Esophagus muscularis mucosa (tissue), 3 donors: ENCODE data around the gene KLHL29.

ENCODE experiments used
- CTCF ChIP-seq, 3 experiments: fragments of 200-600 bp in 2 of 3; fragments of 450-650 bp in 1 of 3; sonication (generic) in 2 of 3; IDR thresholded peaks; one replicate each; pipeline ENCODE4 v1.5.1; 2017 to 2019; ENCODE audit warnings: antibody characterized with exemption in 3 of 3, mild to moderate bottlenecking in 2 of 3, moderate library complexity in 1 of 3
- POLR2A ChIP-seq: fragments of 450-650 bp; IDR thresholded peaks from one replicate; pipeline ENCODE4 v1.6.1; 2017; ENCODE audit warnings: antibody characterized with exemption, moderate library complexity, mild to moderate bottlenecking, low read depth

DNA sequence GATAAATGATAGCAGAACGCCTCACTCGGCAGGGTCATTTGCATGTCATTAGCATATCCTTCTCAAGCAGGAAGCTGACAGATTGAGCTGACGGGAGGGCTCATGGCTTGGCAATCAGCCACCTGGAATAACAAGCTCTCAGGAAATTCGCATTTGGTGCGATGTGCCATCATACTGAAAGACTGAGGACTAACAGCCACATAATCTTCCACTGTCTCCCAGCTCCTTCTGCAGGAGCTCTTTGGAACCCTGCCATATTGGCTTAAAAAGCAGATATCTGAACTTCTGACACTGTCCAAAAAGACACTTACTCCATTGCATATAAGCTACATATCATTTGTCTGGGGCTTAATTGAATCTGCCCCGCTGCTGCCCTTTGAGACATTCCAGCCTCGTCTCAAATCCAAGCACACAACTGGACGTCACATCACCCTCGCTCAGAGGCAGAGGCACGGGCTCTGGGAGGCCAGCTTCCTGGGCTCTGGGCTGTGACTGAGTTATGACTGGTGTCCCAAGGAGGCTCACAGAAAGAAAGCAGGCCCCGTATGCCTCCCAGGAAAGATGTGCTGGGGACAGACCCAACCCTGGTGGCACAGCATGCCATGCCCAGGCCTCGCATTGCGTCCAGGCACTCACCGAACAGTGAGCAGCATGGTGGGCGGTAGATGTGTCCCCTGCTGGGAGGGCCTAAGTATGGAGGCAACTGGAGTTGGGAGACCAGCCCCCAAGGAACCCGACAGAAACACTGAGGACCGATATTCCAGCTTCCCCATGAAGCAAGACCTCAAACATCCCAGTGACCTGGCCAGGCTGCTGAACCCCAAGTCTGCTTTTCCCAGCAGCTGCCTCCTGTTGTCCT, 314.0 kb downstream of the KLHL29 start:
- TF ChIP-seq CTCF (IDR thresholded peaks at IDR 0.05) (no peak), POLR2A (no peak)
